ENCODE data around the gene LSM12. TPM values are rescaled to one million over a fixed set of nuclear protein-coding genes. Genes with fewer than 3 reads are reported as not detected.

The LSM12 gene
- total RNA-seq, 4 donors from 2014 or later, result 41.3 to 47.2 (median 43.8) TPM

DNA sequence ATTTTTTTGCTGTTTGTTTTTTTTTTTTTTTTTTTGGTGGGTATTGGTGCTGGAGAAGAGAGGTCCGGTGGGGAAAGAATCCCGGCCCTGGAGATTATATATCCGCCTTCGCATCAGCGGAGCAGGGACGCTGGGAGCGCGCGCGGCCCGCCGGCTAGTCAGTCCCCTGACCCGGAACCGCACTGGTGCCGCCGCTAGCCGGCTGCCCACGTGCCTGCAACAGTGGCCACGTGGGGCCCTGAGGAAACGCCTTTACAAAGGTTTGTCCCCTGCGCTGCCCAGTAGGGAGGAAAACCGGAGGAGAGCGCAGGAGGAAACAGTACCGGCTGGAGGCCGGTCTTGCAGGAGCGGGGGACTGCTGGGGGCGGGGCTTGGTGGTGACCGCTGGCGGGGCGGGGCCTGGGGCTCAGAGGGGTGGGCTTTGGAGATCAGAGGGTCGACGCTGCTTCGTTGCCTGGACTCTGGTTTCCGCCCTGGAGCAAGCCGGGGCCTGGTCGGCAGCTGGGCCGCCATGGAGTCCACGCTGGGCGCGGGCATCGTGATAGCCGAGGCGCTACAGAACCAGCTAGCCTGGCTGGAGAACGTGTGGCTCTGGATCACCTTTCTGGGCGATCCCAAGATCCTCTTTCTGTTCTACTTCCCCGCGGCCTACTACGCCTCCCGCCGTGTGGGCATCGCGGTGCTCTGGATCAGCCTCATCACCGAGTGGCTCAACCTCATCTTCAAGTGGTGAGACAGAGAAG is 4.2 kb upstream of the LSM12 start, which contains the start of gene G6PC3:
Gene G6PC3 (plus strand): TSS at position 281 of the 743 bp plus-strand sequence. CDS start 231 bp downstream, at position 512.
- Histone ChIP-seq H3K9me3 (no peaks in the 10 kb centered on the region), H3K27ac (peak within 1 kb of the TSS; percentile 55 to 88 (median 60)), H3K4me1 (peaks cover 20 to 24% of the 10 kb centered on the region in 2 donors), H3K27me3 (no peaks in the 10 kb centered on the region), H3K36me3 (peaks cover 0 to 5% of the 10 kb centered on the region in 2 donors), H3K4me3 (replicated peaks in 1 of 3) (peak within 1 kb of the TSS; percentile 34 to 78 (median 76))
- intact Hi-C loops (cut with DNase I), result loop anchor here (10.0 kb wide), 1 partner anchor 54 kb away; the partner anchor contains the start of gene HDAC5
- 2% methylated on average over 22 to 31 of the region's 53 CpGs for WGBS, 2 donors
- peak in 1 of 2 donors; percentile 78 for TF ChIP-seq POLR2A (IDR thresholded peaks at IDR 0.05)
- peak in 2 of 6 experiments; percentile 6 to 11 for TF ChIP-seq CTCF (IDR thresholded peaks at IDR 0.05)
- DNase-seq, result peak; percentile 97

DNA sequence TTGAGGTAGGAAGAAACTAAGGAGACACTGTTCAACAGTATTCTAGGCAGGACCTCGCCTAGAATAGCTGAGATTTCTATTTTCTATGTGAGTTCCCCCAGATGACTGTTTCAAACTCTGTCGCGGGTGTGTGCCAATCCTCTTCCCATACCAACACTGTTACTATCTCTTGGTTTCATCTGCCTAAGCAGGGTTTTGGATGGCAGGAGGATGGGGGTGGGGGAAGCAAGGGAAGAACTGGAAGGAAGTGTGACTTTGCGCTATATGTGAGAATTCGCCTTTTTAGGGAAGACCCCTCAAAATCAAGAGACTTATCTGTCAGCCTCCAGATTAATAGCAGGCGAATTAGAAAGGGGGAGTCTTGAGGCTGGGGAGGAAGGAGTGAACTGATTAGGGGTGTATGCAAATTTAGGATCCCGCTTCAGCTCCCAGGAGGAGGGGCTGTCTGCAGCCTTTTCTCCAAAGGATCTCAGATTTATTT is 3.5 kb upstream of the LSM12 start:
- intact Hi-C loops (cut with DNase I), result loop anchor here (10.0 kb wide), 1 partner anchor 55 kb away; the partner anchor contains the start of gene HDAC5
- no peaks in the 10 kb centered on the region for H3K36me3 ChIP-seq
- TF ChIP-seq CTCF (IDR thresholded peaks at IDR 0.05) (no peak), POLR2A (IDR thresholded peaks at IDR 0.05) (no peak)
- peaks cover 20 to 28% of the 10 kb centered on the region in 2 donors for H3K4me1 ChIP-seq
- peak overlapping the region in 1 of 3 donors; percentile 78 for H3K4me3 ChIP-seq (replicated peaks in 1 of 3)
- H3K27me3 ChIP-seq, result no peaks in the 10 kb centered on the region
- peak in 1 of 2 donors; percentile 24 for DNase-seq
- no peaks in the 10 kb centered on the region for H3K9me3 ChIP-seq
- WGBS, 2 donors, result 26 to 30% methylated on average over 7 of the region's 7 CpGs
- peak overlapping the region; percentile 21 to 88 (median 31) for H3K27ac ChIP-seq

DNA sequence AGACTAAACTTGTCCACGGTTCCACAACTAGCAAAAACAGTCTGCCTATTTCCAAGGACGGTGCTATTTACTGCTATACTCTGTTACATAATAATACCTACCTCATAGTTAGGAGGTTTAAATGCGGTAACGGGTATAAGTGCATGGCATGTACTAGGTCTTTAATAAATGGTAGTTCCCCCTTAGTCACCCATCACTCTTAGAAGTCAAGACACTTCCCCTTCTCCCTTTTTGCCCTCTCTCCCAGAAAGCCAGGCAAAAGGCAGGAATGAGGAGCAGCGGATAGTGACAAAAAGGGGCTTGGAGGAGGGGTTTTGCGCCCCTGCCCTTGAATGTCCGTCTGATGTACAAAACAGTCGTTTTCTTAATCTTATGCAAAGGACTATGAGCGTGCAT is 1.1 kb upstream of the LSM12 start:
- H3K36me3 ChIP-seq, result peaks cover 10 to 13% of the 10 kb centered on the region in 2 donors
- H3K27me3 ChIP-seq, result no peaks in the 10 kb centered on the region
- H3K4me1 ChIP-seq, result peaks cover 20 to 28% of the 10 kb centered on the region in 2 donors
- intact Hi-C loops (cut with DNase I), result no loop called here
- peak overlapping the region in 1 of 3 donors; percentile 93 for H3K27ac ChIP-seq
- H3K9me3 ChIP-seq, result no peaks in the 10 kb centered on the region
- no peak for TF ChIP-seq CTCF (IDR thresholded peaks at IDR 0.05)
- TF ChIP-seq POLR2A (IDR thresholded peaks at IDR 0.05), result no peak
- WGBS, 2 donors, result 85 to 87% methylated on average over 9 of the region's 9 CpGs
- DNase-seq, result no peak
- no peak overlapping the region for H3K4me3 ChIP-seq (replicated peaks in 1 of 3)

DNA sequence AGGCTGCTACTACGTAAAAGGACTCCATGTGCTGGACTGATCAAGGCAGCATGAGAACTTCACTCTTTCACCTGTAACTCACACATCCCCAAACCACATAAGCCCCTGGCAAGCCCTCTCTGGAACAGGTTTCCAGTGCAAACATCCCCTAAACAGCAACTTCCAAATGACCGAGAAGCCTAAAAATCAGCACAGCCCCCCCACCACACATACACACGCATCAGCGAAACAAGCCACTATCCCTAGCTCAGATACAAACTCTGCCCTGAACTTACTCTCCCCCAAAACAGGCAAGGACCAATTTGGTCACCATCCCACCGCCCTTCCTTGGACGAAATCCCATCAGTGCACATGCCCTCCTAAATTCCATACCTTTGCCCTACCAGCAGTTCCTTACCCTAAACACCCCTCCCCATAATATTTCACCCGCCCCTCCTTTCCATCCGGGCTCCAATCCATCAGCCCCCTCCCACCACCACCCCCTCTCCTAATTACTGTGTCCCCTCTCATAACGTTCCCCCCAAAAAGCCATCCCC is 735 bp downstream of the LSM12 start:
- no peak for TF ChIP-seq CTCF (IDR thresholded peaks at IDR 0.05)
- TF ChIP-seq POLR2A (IDR thresholded peaks at IDR 0.05), result no peak
- H3K36me3 ChIP-seq, result peaks cover 14 to 18% of the 10 kb centered on the region in 2 donors
- no peaks in the 10 kb centered on the region for H3K9me3 ChIP-seq
- H3K4me1 ChIP-seq, result peaks cover 9 to 18% of the 10 kb centered on the region in 2 donors
- intact Hi-C loops (cut with DNase I), result no loop called here
- H3K27ac ChIP-seq, result peak overlapping the region; percentile 92 to 93 (median 92)
- WGBS, 2 donors, result 6 to 8% methylated on average over 9 of the region's 9 CpGs
- H3K27me3 ChIP-seq, result no peaks in the 10 kb centered on the region
- peak overlapping the region; percentile 19 to 88 (median 60) for H3K4me3 ChIP-seq (replicated peaks in 1 of 3)
- DNase-seq, result no peak

All from thyroid gland (tissue), 4 donors.